HUES64 (cell line): ENCODE data around the gene RIPOR1.
"Not testable (repeated sequence)": the region's sequence is repeated elsewhere in the genome, so short reads cannot be mapped to it uniquely, and the experiment has no call there.

Source experiments
- H3K27ac ChIP-seq: 2 replicates; pipeline ENCODE4 v1.7.0; 2013; ENCODE audit warnings: low read depth, low read length, inconsistent platforms
- H3K27me3 ChIP-seq: 2 replicates; pipeline ENCODE4 v1.6.1; 2013; ENCODE audit warnings: mild to moderate bottlenecking, low read length; ENCODE audit not compliant: insufficient read depth
- H3K36me3 ChIP-seq: 2 replicates; pipeline ENCODE4 v1.6.1; 2013; ENCODE audit warnings: mild to moderate bottlenecking, low read length; ENCODE audit not compliant: insufficient read depth
- H3K4me1 ChIP-seq: 2 replicates; pipeline ENCODE4 v1.6.1; 2013; ENCODE audit warnings: mild to moderate bottlenecking, low read length, moderate library complexity; ENCODE audit not compliant: insufficient read depth
- H3K4me3 ChIP-seq: 2 replicates; pipeline ENCODE4 v1.5.1; 2013; ENCODE audit warnings: mild to moderate bottlenecking, low read length, moderate library complexity
- H3K9ac ChIP-seq: 2 replicates; pipeline ENCODE4 v1.6.1; 2013; ENCODE audit warnings: mild to moderate bottlenecking, low read depth, low read length
- H3K9me3 ChIP-seq: 2 replicates; pipeline ENCODE4 v1.6.1; 2013; ENCODE audit warnings: low read depth, low read length; ENCODE audit not compliant: insufficient read depth
- WGBS: fragments of 150-250, 120-280 bp; methylation state at CpG from one replicate; pipeline ENCODE4 v1.1.7; 2013; ENCODE audit warnings: missing lambda C conversion rate; 5-methylcytosine and 5-hydroxymethylcytosine counted together

The RIPOR1 gene

DNA sequence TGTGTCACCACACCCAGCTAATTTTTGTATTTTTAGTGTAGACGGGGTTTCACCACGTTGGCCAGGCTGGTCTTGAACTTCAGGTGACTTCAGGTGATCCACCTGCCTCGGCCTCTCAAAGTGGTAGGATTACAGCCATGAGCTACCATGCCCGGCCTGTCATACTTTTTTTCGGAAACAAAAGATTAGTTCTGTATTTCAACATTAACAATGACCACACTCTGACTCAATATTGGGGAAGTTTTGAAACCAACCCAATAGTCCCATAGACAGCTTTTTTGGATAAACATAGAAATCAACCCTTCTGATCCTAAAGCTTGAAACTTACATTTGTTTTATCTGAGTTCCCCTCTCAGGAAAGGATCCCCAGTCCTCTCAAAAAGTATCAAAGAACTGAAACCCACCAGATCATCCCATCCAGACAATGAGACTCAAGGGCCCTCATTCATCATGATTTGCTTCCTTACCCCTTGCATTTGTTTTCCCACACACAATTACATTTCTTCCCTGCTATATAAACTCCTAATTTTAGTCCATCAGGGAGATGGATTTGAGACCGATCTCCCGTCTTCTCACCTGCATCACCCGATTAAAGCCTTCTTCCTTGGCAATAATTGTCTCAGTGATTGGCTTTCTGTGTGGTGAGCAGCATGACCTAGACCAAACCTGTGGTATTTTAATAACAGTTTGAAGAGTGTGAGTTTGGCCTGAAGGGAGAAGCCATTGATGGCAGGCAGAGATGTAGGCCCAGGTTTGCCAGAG, 38.1 kb upstream of the RIPOR1 start:
- Histone ChIP-seq H3K9me3 (no peaks in the 10 kb centered on the region), H3K27me3 (peaks cover 57% of the 10 kb centered on the region), H3K27ac (no peak overlapping the region), H3K4me1 (peaks cover 8% of the 10 kb centered on the region), H3K4me3 (no peak overlapping the region), H3K9ac (no peak overlapping the region), H3K36me3 (no peaks in the 10 kb centered on the region)
- WGBS, result 96% methylated on average over 8 of the region's 8 CpGs

DNA sequence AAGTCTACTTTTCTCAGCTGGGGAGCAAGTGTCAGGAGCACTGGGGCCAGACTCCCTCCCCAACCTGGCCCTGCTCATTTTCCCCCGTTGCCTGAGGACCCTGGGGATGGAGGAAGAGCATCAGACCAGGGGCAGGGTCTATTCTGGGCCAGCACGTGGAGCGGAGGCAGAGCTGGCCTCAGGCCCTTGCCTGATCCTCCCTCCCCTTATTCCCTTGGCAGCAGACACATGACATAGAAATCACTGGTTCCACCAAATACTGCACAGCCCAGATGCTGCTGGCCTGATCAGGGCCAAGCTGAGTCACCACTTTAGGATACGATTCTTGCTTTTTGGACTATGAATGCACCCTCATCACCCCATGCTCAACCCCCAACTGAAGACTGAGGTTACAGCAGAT, 29.5 kb upstream of the RIPOR1 start:
- 87% methylated on average over 4 of the region's 4 CpGs for WGBS

DNA sequence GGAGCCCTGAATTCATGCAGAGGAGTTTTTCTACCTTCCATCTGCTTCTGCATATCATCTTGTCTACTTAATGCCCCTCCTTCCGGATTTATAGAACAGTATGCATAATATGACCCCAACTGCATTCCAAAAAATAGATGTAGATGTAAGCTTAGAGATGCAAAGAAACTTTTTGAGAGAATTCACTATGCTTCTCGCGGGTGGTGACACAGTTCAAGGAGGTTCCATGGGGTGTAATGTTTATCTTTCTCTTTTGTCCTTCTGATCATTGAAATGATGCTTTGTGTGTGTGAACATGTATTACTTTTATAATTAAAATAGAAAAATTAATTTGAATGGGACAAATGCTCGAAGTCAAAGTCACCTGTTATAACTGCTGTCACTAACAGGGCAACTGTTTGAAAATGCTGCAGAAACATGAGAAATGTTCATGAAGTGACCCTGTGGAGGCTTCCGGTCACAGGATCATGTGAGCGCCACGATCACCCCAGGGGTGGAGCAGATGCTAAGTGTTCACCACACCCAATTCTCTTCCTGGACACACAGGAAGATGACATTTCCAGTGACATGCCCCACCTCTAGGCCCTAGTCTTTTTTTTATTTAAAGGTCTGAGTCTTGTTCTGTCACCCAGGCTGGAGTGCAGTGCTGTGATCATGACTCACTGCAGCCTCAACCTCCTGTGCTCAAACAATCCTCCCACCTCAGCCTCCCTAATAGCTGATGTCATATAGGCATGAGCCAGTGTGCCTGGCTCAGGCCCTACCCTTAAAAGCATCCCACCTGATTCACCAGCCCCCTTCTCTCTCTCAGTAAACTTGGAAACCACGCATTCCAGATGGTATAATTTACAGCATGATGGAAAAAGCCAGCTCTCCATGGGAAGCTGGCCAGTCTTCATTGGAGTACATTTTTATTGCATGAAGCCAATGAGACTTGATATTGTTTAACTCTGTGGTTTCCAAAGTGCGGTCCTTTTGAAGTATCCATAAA, 24.3 kb upstream of the RIPOR1 start:
- Histone ChIP-seq H3K36me3 (no peaks in the 10 kb centered on the region), H3K4me3 (no peak overlapping the region), H3K27me3 (no peaks in the 10 kb centered on the region), H3K9me3 (no peaks in the 10 kb centered on the region), H3K4me1 (peaks cover 7% of the 10 kb centered on the region; the same call in 1 of the 2 replicates), H3K9ac (no peak overlapping the region), H3K27ac (no peak overlapping the region)
- WGBS, result 86% methylated on average over 9 of the region's 9 CpGs

More for the DNA sequence above, 29.5 kb upstream of the RIPOR1 start:
- no peaks in the 10 kb centered on the region for H3K9me3 ChIP-seq
- no peak overlapping the region for H3K9ac ChIP-seq
- no peaks in the 10 kb centered on the region for H3K4me1 ChIP-seq
- no peaks in the 10 kb centered on the region for H3K36me3 ChIP-seq
- no peak overlapping the region for H3K27ac ChIP-seq
- H3K27me3 ChIP-seq, result no peaks in the 10 kb centered on the region; the same call in 1 of the 2 replicates
- no peak overlapping the region for H3K4me3 ChIP-seq

DNA sequence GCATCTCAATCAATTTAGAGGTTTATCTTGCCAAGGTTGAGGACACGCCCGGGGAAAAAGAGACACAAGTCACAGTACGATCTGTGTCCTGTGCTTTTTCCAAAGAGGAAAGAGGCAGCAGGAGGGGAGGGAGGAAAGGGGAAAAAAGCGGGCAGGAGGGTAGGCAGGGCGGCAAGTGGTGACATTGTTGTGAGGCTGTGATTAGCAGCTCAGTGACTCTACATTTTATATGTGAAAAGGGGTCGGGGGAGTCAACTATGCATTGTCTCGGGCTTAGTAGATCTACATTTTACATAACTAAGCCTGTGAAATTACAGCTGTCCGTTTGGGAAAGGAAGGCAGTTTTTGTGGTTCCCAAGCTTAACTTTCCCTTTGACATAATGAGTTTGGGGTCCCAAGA, 22.2 kb upstream of the RIPOR1 start:
- 29% methylated on average over 8 of the region's 8 CpGs for WGBS
- H3K36me3 ChIP-seq, result no peaks in the 10 kb centered on the region
- H3K9me3 ChIP-seq, result no peaks in the 10 kb centered on the region
- peaks cover 7% of the 10 kb centered on the region; the same call in 1 of the 2 replicates for H3K4me1 ChIP-seq
- H3K9ac ChIP-seq, result no peak overlapping the region
- H3K27me3 ChIP-seq, result no peaks in the 10 kb centered on the region
- H3K4me3 ChIP-seq, result no peak overlapping the region
- no peak overlapping the region; the same call in 1 of the 2 replicates for H3K27ac ChIP-seq

DNA sequence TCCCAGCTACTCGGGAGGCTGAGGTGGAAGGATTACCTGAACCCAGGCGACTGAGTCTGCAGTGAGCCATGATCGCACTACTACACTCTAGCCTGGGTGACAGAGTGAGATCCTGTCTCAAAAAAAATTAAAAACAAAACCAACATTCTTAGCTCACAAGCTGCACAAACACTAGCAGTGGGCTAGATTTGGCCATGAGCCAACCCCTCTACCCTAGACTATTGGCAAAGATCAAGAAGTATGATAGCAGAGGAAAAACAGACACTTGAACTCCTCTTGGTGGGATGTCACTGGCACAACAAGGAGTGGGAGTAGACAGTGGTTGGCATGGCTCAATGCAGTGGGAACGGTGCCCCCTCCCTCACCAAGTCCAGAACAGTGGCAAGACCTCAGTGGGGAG, 19.6 kb upstream of the RIPOR1 start:
- Histone ChIP-seq H3K36me3 (no peaks in the 10 kb centered on the region), H3K27me3 (no peaks in the 10 kb centered on the region), H3K9me3 (no peaks in the 10 kb centered on the region), H3K4me3 (no peak overlapping the region), H3K27ac (no peak overlapping the region), H3K4me1 (peaks cover 7% of the 10 kb centered on the region; the same call in 1 of the 2 replicates), H3K9ac (no peak overlapping the region)
- WGBS, result 95% methylated on average over 4 of the region's 4 CpGs

DNA sequence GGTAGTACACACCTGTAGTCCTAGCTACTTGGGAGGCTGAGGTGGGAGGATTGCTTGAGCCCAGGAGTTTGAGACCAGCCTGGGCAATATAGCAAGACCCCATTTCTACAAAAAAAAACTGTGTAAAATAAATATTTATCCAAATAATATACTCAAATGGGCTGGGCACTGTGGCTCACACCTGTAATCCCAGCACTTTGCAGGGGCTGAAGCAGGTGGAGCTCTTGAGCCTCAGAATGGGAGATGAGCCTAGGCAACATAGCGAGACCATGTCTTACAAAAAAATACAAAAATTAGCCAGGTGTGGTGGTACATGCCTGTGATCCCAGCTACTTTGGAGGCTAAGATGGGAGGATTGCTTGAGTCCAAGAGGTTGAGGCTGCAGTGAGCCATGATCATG, 14.7 kb upstream of the RIPOR1 start:
- not testable (repeated sequence) for H3K27me3 ChIP-seq, H3K4me1 ChIP-seq, H3K27ac ChIP-seq, H3K4me3 ChIP-seq, H3K9me3 ChIP-seq, H3K9ac ChIP-seq, H3K36me3 ChIP-seq
- 100% methylated on average over 1 of the region's 1 CpG for WGBS

DNA sequence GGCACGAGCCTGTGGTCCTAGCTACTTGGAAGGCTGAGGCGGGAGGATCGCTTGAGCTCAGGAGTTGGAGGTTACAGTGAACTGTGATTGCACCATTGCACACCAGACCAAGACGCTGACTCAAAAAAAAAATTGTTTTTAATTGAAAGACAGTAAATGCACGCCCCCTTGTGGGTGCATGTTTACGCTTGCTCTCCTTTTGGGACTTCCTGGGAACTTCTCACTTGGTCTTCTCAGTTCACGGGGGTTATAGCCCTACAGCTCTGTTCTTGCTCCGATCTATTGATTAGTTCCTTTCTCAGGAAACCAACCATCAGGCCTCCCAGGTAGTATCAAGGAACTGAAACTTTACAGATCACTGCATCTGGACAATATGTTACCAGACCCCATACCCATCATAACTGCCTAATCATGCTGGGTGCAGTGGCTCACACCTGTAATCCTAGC, 14.2 kb upstream of the RIPOR1 start:
- H3K9ac ChIP-seq, result no peak overlapping the region
- H3K27ac ChIP-seq, result no peak overlapping the region
- H3K4me3 ChIP-seq, result no peak overlapping the region
- no peaks in the 10 kb centered on the region for H3K4me1 ChIP-seq
- 24% methylated on average over 8 of the region's 8 CpGs for WGBS
- peaks cover 6% of the 10 kb centered on the region for H3K27me3 ChIP-seq
- H3K9me3 ChIP-seq, result no peaks in the 10 kb centered on the region
- H3K36me3 ChIP-seq, result no peaks in the 10 kb centered on the region

DNA sequence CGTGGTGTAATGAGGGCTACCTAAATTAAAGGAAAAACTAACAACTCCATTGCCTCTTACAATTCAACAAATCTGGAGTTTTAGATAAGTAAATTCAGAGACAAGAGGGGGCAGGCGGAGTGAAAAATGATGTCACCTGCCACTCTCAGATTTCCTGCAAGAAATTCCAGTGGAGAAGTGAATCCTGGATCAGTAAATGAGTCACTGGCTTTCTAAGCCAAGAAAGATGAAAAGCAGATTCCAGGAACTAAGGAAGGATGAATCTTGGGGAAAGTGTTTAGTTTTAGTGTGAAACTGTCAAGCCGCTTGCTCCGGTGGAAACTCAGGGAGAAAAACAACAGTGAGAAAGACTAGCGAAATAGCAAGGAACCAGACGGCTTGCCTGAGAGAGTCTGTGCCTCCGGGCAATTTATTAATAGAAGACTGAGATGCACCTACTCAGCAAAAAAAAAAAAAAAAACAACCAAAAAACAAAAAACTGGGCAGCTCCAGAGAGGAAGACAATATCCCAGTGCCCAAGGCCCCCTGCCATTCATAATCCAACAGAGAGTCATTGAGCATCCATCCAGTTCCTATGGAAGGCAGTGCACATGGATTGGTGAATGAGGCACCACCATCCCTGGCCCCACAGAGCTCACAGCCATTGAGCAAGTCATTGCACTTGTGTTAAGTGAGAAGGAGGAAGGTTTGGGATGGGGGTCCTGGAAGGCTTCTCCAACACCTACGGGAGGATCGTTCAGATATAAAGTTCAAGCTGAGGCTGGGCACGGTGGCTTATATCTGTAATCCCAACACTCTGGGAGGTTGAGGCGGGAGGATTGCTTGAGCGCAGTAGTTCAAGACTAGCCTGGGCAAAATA, 12.1 kb upstream of the RIPOR1 start:
- WGBS, result 90% methylated on average over 11 of the region's 12 CpGs
- no peak overlapping the region for H3K27ac ChIP-seq
- H3K9ac ChIP-seq, result no peak overlapping the region
- H3K36me3 ChIP-seq, result no peaks in the 10 kb centered on the region
- peaks cover 6% of the 10 kb centered on the region for H3K27me3 ChIP-seq
- H3K4me3 ChIP-seq, result no peak overlapping the region
- H3K4me1 ChIP-seq, result no peaks in the 10 kb centered on the region
- H3K9me3 ChIP-seq, result no peaks in the 10 kb centered on the region

DNA sequence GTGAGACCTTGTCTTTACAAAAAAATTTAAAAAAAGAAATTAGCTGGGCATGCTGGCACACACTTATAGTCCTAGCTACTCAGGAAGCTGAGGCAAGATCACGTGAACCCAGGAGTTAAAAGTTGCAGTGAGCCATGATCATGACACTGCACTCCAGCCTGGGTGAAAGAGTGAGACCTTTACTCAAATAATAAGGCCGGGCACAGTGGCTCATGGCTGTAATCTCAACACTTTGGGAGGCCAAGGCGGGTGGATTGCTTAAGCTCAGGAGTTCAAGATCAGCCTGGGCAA, 11.5 kb upstream of the RIPOR1 start:
- H3K4me3 ChIP-seq, result no peak overlapping the region
- H3K9me3 ChIP-seq, result no peaks in the 10 kb centered on the region
- H3K9ac ChIP-seq, result no peak overlapping the region
- no peaks in the 10 kb centered on the region for H3K4me1 ChIP-seq
- 90% methylated on average over 3 of the region's 3 CpGs for WGBS
- no peaks in the 10 kb centered on the region for H3K36me3 ChIP-seq
- no peak overlapping the region for H3K27ac ChIP-seq
- peaks cover 6% of the 10 kb centered on the region for H3K27me3 ChIP-seq

DNA sequence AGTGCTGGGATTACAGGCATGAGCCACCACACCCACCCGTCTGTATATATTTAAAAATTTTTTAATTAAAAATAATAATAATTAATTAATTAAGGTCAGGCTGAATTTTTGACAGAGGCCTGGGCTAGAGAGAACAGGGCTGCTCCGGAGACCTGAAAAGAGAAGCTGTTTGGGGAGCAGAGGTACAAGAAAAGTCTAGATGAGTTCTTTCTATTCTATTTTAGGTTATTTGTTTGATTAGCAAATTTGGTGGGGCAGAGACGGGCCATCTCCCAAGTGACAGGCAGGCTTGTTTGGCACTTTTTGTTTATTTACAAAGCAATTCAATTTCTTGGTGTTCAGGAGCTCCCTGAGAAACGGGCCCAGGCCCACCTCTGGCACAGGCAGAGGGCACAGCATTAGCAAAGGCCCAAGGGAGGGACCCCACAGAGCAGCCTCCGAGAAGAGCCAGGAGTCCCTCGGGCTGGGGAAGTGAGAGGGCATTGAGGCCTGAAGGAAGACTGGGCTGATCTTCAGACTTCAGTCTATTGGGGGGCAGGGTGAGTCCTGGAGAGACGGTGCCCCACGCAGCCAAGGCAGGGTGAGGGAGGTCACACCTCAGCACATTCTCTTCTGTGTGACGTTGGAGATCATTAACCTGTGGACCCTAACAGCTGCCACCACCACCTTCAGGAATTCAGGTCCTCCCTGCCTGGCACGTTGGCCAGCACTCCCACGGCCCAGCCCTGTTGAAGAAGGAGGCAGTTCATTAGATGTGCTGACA, 10.8 kb upstream of the RIPOR1 start:
- Histone ChIP-seq H3K4me3 (no peak overlapping the region), H3K27me3 (peaks cover 9% of the 10 kb centered on the region), H3K9me3 (no peaks in the 10 kb centered on the region), H3K27ac (no peak overlapping the region), H3K4me1 (no peaks in the 10 kb centered on the region), H3K36me3 (no peaks in the 10 kb centered on the region), H3K9ac (no peak overlapping the region; the same call in 1 of the 2 replicates)
- WGBS, result 88% methylated on average over 10 of the region's 11 CpGs
